Glutamatergic neuron (in vitro differentiated cells): ENCODE measurements around the gene LDHAL6A. TPM values are rescaled to one million over a fixed set of nuclear protein-coding genes. Genes with fewer than 3 reads are reported as not detected.

Experiments used
- DNase-seq: peaks from one replicate; pipeline ENCODE4 v3.0.0; 2022
- H3K27ac Mint-ChIP-seq: one replicate; pipeline ENCODE4 v1.8.0; 2020; ENCODE audit warnings: mild to moderate bottlenecking, mixed read lengths, inconsistent platforms; ENCODE audit not compliant: unreplicated experiment
- H3K27me3 Mint-ChIP-seq: one replicate; pipeline ENCODE4 v1.8.0; 2020; ENCODE audit warnings: mild to moderate bottlenecking, moderate library complexity, mixed read lengths, inconsistent platforms; ENCODE audit not compliant: unreplicated experiment
- H3K36me3 Mint-ChIP-seq: one replicate; pipeline ENCODE4 v1.8.0; 2020; ENCODE audit warnings: mild to moderate bottlenecking, mixed read lengths, inconsistent platforms; ENCODE audit not compliant: unreplicated experiment
- H3K4me1 Mint-ChIP-seq: one replicate; pipeline ENCODE4 v1.8.0; 2020; ENCODE audit warnings: mild to moderate bottlenecking, low read depth, mixed read lengths, inconsistent platforms; ENCODE audit not compliant: unreplicated experiment
- H3K4me3 Mint-ChIP-seq: one replicate; pipeline ENCODE4 v1.8.0; 2020; ENCODE audit warnings: mild to moderate bottlenecking, mixed read lengths, inconsistent platforms; ENCODE audit not compliant: unreplicated experiment
- H3K9me3 Mint-ChIP-seq: one replicate; pipeline ENCODE4 v1.8.0; 2020; ENCODE audit warnings: mild to moderate bottlenecking, moderate library complexity, mixed read lengths, inconsistent platforms; ENCODE audit not compliant: unreplicated experiment
- CTCF ChIP-seq: fragments of 200-600 bp; sonication (generic); IDR thresholded peaks from one replicate; pipeline ENCODE4 v1.5.0; 2021; ENCODE audit not compliant: partially characterized antibody, unreplicated experiment
- total RNA-seq: library from RNA; stranded (reverse); fragmentation: NEBNext Ultra II Directional; extraction: Animal tissue kit (Norgen Biotek cat#: 25700); gene quantifications from one replicate; pipeline ENCODE4 v1.2.1, GENCODE V29; 2021; ENCODE audit not compliant: unreplicated experiment

The LDHAL6A gene
- total RNA-seq, 1 donor from 2014 or later, result not detected

- no peak for TF ChIP-seq CTCF
Measured at GRCh38 chr11:18452927-18453326, 2.7 kb upstream of the LDHAL6A start.

GRCh38 chr11:18457450-18457849 is 1.8 kb downstream of the LDHAL6A start:
- no peaks in the 10 kb centered on the region for H3K27me3 Mint-ChIP-seq
- no peak for DNase-seq
- no peak overlapping the region for H3K27ac Mint-ChIP-seq

More at GRCh38 chr11:18452927-18453326, 2.7 kb upstream of the LDHAL6A start:
- peaks cover 3% of the 10 kb centered on the region for H3K27me3 Mint-ChIP-seq
- H3K9me3 Mint-ChIP-seq, result no peaks in the 10 kb centered on the region
- no peak overlapping the region for H3K4me3 Mint-ChIP-seq
- no peak overlapping the region for H3K27ac Mint-ChIP-seq
- H3K4me1 Mint-ChIP-seq, result no peaks in the 10 kb centered on the region
- DNase-seq, result no peak
- no peaks in the 10 kb centered on the region for H3K36me3 Mint-ChIP-seq

GRCh38 chr11:18459634-18460033 is 4.0 kb downstream of the LDHAL6A start:
- no peak for TF ChIP-seq CTCF
- no peaks in the 10 kb centered on the region for H3K4me1 Mint-ChIP-seq
- H3K36me3 Mint-ChIP-seq, result no peaks in the 10 kb centered on the region
- H3K9me3 Mint-ChIP-seq, result no peaks in the 10 kb centered on the region
- no peaks in the 10 kb centered on the region for H3K27me3 Mint-ChIP-seq
- no peak for DNase-seq
- H3K4me3 Mint-ChIP-seq, result no peak overlapping the region
- H3K27ac Mint-ChIP-seq, result no peak overlapping the region

More at GRCh38 chr11:18457450-18457849, 1.8 kb downstream of the LDHAL6A start:
- no peaks in the 10 kb centered on the region for H3K4me1 Mint-ChIP-seq
- no peak overlapping the region for H3K4me3 Mint-ChIP-seq
- no peak for TF ChIP-seq CTCF
- H3K9me3 Mint-ChIP-seq, result no peaks in the 10 kb centered on the region
- H3K36me3 Mint-ChIP-seq, result no peaks in the 10 kb centered on the region

- H3K4me3 Mint-ChIP-seq, result no peak overlapping the region
- no peak for TF ChIP-seq CTCF
- H3K27ac Mint-ChIP-seq, result no peak overlapping the region
- no peaks in the 10 kb centered on the region for H3K9me3 Mint-ChIP-seq
- H3K36me3 Mint-ChIP-seq, result no peaks in the 10 kb centered on the region
- peaks cover 3% of the 10 kb centered on the region for H3K27me3 Mint-ChIP-seq
- H3K4me1 Mint-ChIP-seq, result no peaks in the 10 kb centered on the region
- no peak for DNase-seq
Measured at GRCh38 chr11:18461909-18462308, 6.3 kb downstream of the LDHAL6A start.

DNA sequence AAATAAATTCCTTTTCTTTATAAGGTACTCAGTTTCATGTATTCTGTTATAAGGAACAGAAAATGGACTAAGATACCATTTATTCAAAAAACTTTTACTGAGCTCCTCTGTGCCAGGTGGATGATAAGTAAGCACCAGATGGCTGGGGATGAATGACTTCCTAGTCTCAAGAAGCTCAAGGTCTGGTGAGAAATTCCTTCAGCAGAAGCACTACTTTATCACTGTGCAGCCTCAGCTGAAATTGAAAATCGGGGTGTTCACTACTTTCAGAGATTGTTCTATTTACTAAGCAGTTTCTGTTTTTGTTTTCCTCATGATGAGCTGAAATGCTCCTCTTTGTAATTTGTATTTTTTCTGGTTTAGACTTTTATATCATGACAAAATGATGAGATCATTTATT is 7.8 kb downstream of the LDHAL6A start:
- no peak overlapping the region for H3K27ac Mint-ChIP-seq
- peaks cover 3% of the 10 kb centered on the region for H3K27me3 Mint-ChIP-seq
- H3K9me3 Mint-ChIP-seq, result no peaks in the 10 kb centered on the region
- TF ChIP-seq CTCF, result no peak
- H3K4me1 Mint-ChIP-seq, result no peaks in the 10 kb centered on the region
- no peak for DNase-seq
- no peak overlapping the region for H3K4me3 Mint-ChIP-seq
- H3K36me3 Mint-ChIP-seq, result no peaks in the 10 kb centered on the region
